ENCODE data around the gene ANG. TPM values are rescaled to one million over a fixed set of nuclear protein-coding genes. Genes with fewer than 3 reads are reported as not detected.
"Not testable (repeated sequence)": the region's sequence is repeated elsewhere in the genome, so short reads cannot be mapped to it uniquely, and the experiment has no call there.

The ANG gene
- total and polyA plus RNA-seq, 7 experiments from 2014 or later, result 0.40 to 3.5 (median 1.6) TPM; not detected in 3

- H3K4me3 Mint-ChIP-seq; H3K9me3 ChIP-seq (ENCODE audit: control insufficient read depth in 2 of 3, low read length in 3 of 3); H3K4me1 ChIP-seq (ENCODE audit: control insufficient read depth in 2 of 2, insufficient read depth in 2 of 2, low read length in 2 of 2); DNase-seq; H3K27me3 ChIP-seq (ENCODE audit: control insufficient read depth in 2 of 2, insufficient read depth in 2 of 2, low read length in 2 of 2); ATAC-seq; intact Hi-C loops (cut with micrococcal nuclease); H3K36me3 Mint-ChIP-seq; H3K27me3 Mint-ChIP-seq; H3K36me3 ChIP-seq (ENCODE audit: control insufficient read depth in 2 of 3, insufficient read depth in 3 of 3, low read length in 3 of 3); H3K4me3 ChIP-seq (ENCODE audit: low read length); H3K27ac Mint-ChIP-seq; H3K27ac ChIP-seq (ENCODE audit: low read depth, low read length); H3K9me3 Mint-ChIP-seq; H3K4me1 Mint-ChIP-seq; CTCF ChIA-PET: not testable (repeated sequence)
- POLR2A ChIA-PET, result interaction anchor here (0.6 kb wide), 1 partner anchor 41 kb away, joined by 3 read pairs; no protein-coding TSS in a partner anchor
Observed at GRCh38 chr14:20738292-20738691, 49.7 kb downstream of the ANG start.

DNA sequence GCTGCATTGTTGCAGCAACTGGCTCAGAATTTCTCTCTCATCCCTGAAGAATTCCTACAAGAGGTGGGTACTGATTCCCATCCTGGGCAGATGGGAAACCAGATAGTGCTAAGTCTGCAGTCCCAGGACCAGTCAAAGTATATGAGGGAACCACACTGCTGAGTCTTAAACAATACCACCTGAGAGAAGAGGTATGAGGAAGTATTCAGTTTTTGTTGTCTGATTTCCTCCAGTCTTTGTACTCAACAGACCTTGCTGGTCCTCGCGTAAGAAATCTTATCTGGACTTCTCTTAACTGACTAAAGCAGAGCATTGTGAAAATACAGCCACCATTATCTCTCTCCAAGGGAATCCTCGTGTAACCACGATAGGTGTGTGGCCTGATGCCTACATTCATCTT, 53.6 kb downstream of the ANG start:
- ChIA-PET CTCF (no interaction called here), POLR2A (no interaction called here)
- Mint-ChIP-seq H3K27me3 (peaks cover 3 to 5% (median 4%) of the 10 kb centered on the region in 5 donors), H3K27ac (no peak overlapping the region), H3K4me3 (no peak overlapping the region), H3K36me3 (no peaks in the 10 kb centered on the region), H3K9me3 (no peaks in the 10 kb centered on the region), H3K4me1 (no peaks in the 10 kb centered on the region)
- H3K27me3 ChIP-seq (ENCODE audit: control insufficient read depth in 2 of 2, insufficient read depth in 2 of 2, low read length in 2 of 2), result no peaks in the 10 kb centered on the region
- H3K36me3 ChIP-seq (ENCODE audit: control insufficient read depth in 2 of 3, insufficient read depth in 3 of 3, low read length in 3 of 3), result no peaks in the 10 kb centered on the region
- H3K9me3 ChIP-seq (ENCODE audit: control insufficient read depth in 2 of 3, low read length in 3 of 3), result no peaks in the 10 kb centered on the region
- intact Hi-C loops (cut with micrococcal nuclease), result no loop called here
- no peak overlapping the region for H3K27ac ChIP-seq (ENCODE audit: low read depth, low read length)
- ATAC-seq (no peak), DNase-seq (no peak)
- H3K4me1 ChIP-seq (ENCODE audit: control insufficient read depth in 2 of 2, insufficient read depth in 2 of 2, low read length in 2 of 2), result no peaks in the 10 kb centered on the region
- no peak overlapping the region for H3K4me3 ChIP-seq (ENCODE audit: low read length)

- Histone ChIP-seq H3K27me3 (ENCODE audit: control insufficient read depth in 2 of 2, insufficient read depth in 2 of 2, low read length in 2 of 2) (no peaks in the 10 kb centered on the region), H3K36me3 (ENCODE audit: control insufficient read depth in 2 of 3, insufficient read depth in 3 of 3, low read length in 3 of 3) (no peaks in the 10 kb centered on the region), H3K27ac (ENCODE audit: low read depth, low read length) (no peak overlapping the region), H3K4me3 (ENCODE audit: low read length) (no peak overlapping the region), H3K4me1 (ENCODE audit: control insufficient read depth in 2 of 2, insufficient read depth in 2 of 2, low read length in 2 of 2) (no peaks in the 10 kb centered on the region), H3K9me3 (ENCODE audit: control insufficient read depth in 2 of 3, low read length in 3 of 3) (no peaks in the 10 kb centered on the region)
- no peak for DNase-seq
- intact Hi-C loops (cut with micrococcal nuclease), result no loop called here
- CTCF ChIA-PET, result no interaction called here
- Mint-ChIP-seq H3K4me1 (no peaks in the 10 kb centered on the region), H3K36me3 (no peaks in the 10 kb centered on the region), H3K9me3 (no peaks in the 10 kb centered on the region), H3K27me3 (peaks cover under 1 to 9% (median 4%) of the 10 kb centered on the region in 5 donors), H3K27ac (no peak overlapping the region), H3K4me3 (no peak overlapping the region)
- POLR2A ChIA-PET, result no interaction called here
- ATAC-seq, result no peak
Observed at GRCh38 chr14:20743556-20743955, 55.0 kb downstream of the ANG start.

Other genes starting within 250 kb of the ANG start
- gene OSGEP, start 234.0 kb upstream of the ANG start, total RNA-seq, result 10 to 100 TPM; 54.2 to 77.2 (median 69.1) TPM
- gene OSGEP, start 234.0 kb upstream of the ANG start, polyA plus RNA-seq, result 10 to 100 TPM; 30.8 to 42.9 TPM
- gene APEX1, start 233.5 kb upstream of the ANG start, total RNA-seq, result 100 to 1,000 TPM in 4 of 5 experiments, 10 to 100 TPM in 1; 97.4 to 159 (median 129) TPM
- gene APEX1, start 233.5 kb upstream of the ANG start, polyA plus RNA-seq, result 100 to 1,000 TPM; 161 to 205 TPM
- 10 to 100 TPM; 34.9 to 87.1 (median 74.2) TPM for gene PIP4P1, start 227.3 kb upstream of the ANG start, total RNA-seq
- 10 to 100 TPM; 20.7 to 38.5 TPM for gene PIP4P1, start 227.3 kb upstream of the ANG start, polyA plus RNA-seq
- 100 to 1,000 TPM in 2 of 5 experiments, 10 to 100 TPM in 3; 58.9 to 179 (median 83.0) TPM for gene PNP, start 219.4 kb upstream of the ANG start, total RNA-seq
- gene PNP, start 219.4 kb upstream of the ANG start, polyA plus RNA-seq, result 10 to 100 TPM; 35.6 to 59.6 TPM
- gene RNASE10, start 183.2 kb upstream of the ANG start, total RNA-seq, result 1 to 10 TPM in 1 of 5 experiments, under 1 TPM in 4; 0.63 to 1.1 (median 0.70) TPM
- gene RNASE10, start 183.2 kb upstream of the ANG start, polyA plus RNA-seq, result not detected
- gene RNASE9, start 127.7 kb upstream of the ANG start, total RNA-seq, result not detected
- not detected for gene RNASE9, start 127.7 kb upstream of the ANG start, polyA plus RNA-seq
- gene RNASE11, start 100.8 kb upstream of the ANG start, total RNA-seq, result not detected
- gene RNASE11, start 100.8 kb upstream of the ANG start, polyA plus RNA-seq, result not detected
- not detected for gene RNASE12, start 97.4 kb upstream of the ANG start, total RNA-seq
- gene RNASE12, start 97.4 kb upstream of the ANG start, polyA plus RNA-seq, result not detected
- gene OR6S1, start 47.1 kb upstream of the ANG start, total RNA-seq, result not detected
- gene OR6S1, start 47.1 kb upstream of the ANG start, polyA plus RNA-seq, result not detected
- 1 to 10 TPM in 1 of 5 experiments, under 1 TPM in 4; 0.17 to 4.2 (median 0.43) TPM for gene RNASE4, start 4.2 kb upstream of the ANG start, total RNA-seq
- under 1 TPM in 1 of 2 donors, not detected in 1; 0.83 TPM for gene RNASE4, start 4.2 kb upstream of the ANG start, polyA plus RNA-seq
- not detected for gene EDDM3A, start 57.1 kb downstream of the ANG start, total RNA-seq
- gene EDDM3A, start 57.1 kb downstream of the ANG start, polyA plus RNA-seq, result not detected
- not detected for gene EDDM3B, start 79.6 kb downstream of the ANG start, total RNA-seq
- gene EDDM3B, start 79.6 kb downstream of the ANG start, polyA plus RNA-seq, result not detected
- 10 to 100 TPM in 1 of 5 experiments, 1 to 10 TPM in 4; 2.7 to 34.2 (median 2.9) TPM for gene RNASE6, start 92.5 kb downstream of the ANG start, total RNA-seq
- 1 to 10 TPM; 3.6 to 5.6 TPM for gene RNASE6, start 92.5 kb downstream of the ANG start, polyA plus RNA-seq
- gene RNASE1, start 114.1 kb downstream of the ANG start, total RNA-seq, result 10 to 100 TPM in 2 of 5 experiments, 1 to 10 TPM in 1, not detected in 2; 1.8 to 19.0 (median 15.5) TPM
- not detected for gene RNASE1, start 114.1 kb downstream of the ANG start, polyA plus RNA-seq
- gene RNASE3, start 202.6 kb downstream of the ANG start, total RNA-seq, result 1 to 10 TPM in 1 of 5 experiments, not detected in 4; 1.1 TPM
- not detected for gene RNASE3, start 202.6 kb downstream of the ANG start, polyA plus RNA-seq